ENCODE data around the gene PKHD1.

Gene PKHD1

GRCh38 chr6:51675020-51675921 is 412.1 kb downstream of the PKHD1 start:
- no peak for DNase-seq

- no peak for DNase-seq
Measured at GRCh38 chr6:51663525-51663924, 423.9 kb downstream of the PKHD1 start.

- no peak for DNase-seq
Measured at GRCh38 chr6:51660767-51661166, 426.6 kb downstream of the PKHD1 start.

- DNase-seq = no peak
Measured at GRCh38 chr6:51657491-51657890, 429.9 kb downstream of the PKHD1 start.

GRCh38 chr6:51655517-51655916 is 431.9 kb downstream of the PKHD1 start:
- no peak for DNase-seq

- DNase-seq = no peak
Measured at GRCh38 chr6:51654647-51655046, 432.8 kb downstream of the PKHD1 start.

GRCh38 chr6:51651132-51651817 is 436.1 kb downstream of the PKHD1 start:
- no peak for DNase-seq

GRCh38 chr6:51648774-51649173 is 438.6 kb downstream of the PKHD1 start:
- DNase-seq = no peak

- no peak for DNase-seq
Measured at GRCh38 chr6:51648236-51648635, 439.2 kb downstream of the PKHD1 start.

- DNase-seq = no peak
Measured at GRCh38 chr6:51644426-51644825, 443.0 kb downstream of the PKHD1 start.

- no peak for DNase-seq
Measured at GRCh38 chr6:51640021-51640420, 447.4 kb downstream of the PKHD1 start.

- DNase-seq = no peak
Measured at GRCh38 chr6:51633424-51633823, 454.0 kb downstream of the PKHD1 start.

GRCh38 chr6:51630011-51630410 is 457.4 kb downstream of the PKHD1 start:
- DNase-seq = no peak

GRCh38 chr6:51626391-51626790 is 461.0 kb downstream of the PKHD1 start:
- no peak for DNase-seq

GRCh38 chr6:51625566-51625965 is 461.8 kb downstream of the PKHD1 start:
- DNase-seq = no peak

GRCh38 chr6:51620971-51621370 is 466.4 kb downstream of the PKHD1 start:
- no peak for DNase-seq

- no peak for DNase-seq
Measured at GRCh38 chr6:51619042-51619799, 468.2 kb downstream of the PKHD1 start.

- no peak for DNase-seq
Measured at GRCh38 chr6:51618563-51618962, 468.9 kb downstream of the PKHD1 start.

- DNase-seq = no peak
Measured at GRCh38 chr6:51617751-51618150, 469.7 kb downstream of the PKHD1 start.

GRCh38 chr6:51616243-51616642 is 471.2 kb downstream of the PKHD1 start:
- DNase-seq = no peak

- DNase-seq = no peak
Measured at GRCh38 chr6:51614725-51615124, 472.7 kb downstream of the PKHD1 start.

- no peak for DNase-seq
Measured at GRCh38 chr6:51613558-51613957, 473.9 kb downstream of the PKHD1 start.

GRCh38 chr6:51608932-51609331 is 478.5 kb downstream of the PKHD1 start:
- no peak for DNase-seq

GRCh38 chr6:51608383-51608782 is 479.0 kb downstream of the PKHD1 start:
- DNase-seq = no peak

All from activated gamma-delta T cell treated with Interleukin-2 at 50 U/mL for 16 hours (primary cell).